H1 (cell line): ENCODE data around the gene RAB25. TPM values are rescaled to one million over a fixed set of nuclear protein-coding genes. Genes with fewer than 3 reads are reported as not detected.

Experiments
- CTCF ChIA-PET: fragments of 300-600 bp; sonication (Branson Sonifier 250); formaldehyde crosslinking; loops from one replicate; lab custom pipeline; 2021; ENCODE audit not compliant: partially characterized antibody; lab: Charles Lee
- POLR2A ChIA-PET: fragments of 300-600 bp; sonication (Branson Sonifier 250); formaldehyde crosslinking; loops from one replicate; lab custom pipeline; 2021; ENCODE audit warnings: inconsistent platforms; ENCODE audit not compliant: partially characterized antibody; lab: Charles Lee
- DNase-seq, 2 experiments: peaks; one replicate each; pipeline versions ENCODE4 v3.0.0 to v3.0.0-alpha.2; 2010 to 2022; ENCODE audit warnings: low spot score in 2 of 2, low read depth in 1 of 2, mixed read lengths in 1 of 2
- FAIRE-seq: peaks from 2 replicates; lab custom pipeline; 2011; peaks lifted over from hg19 to GRCh38; lab: Jason Lieb, UNC
- H2AFZ ChIP-seq: 2 replicates; pipeline ENCODE4 v1.8.1; 2012; ENCODE audit warnings: low read length, inconsistent platforms
- H2AK5ac ChIP-seq: 2 replicates; pipeline ENCODE4 v1.6.1; 2013; ENCODE audit warnings: low read depth, low read length
- H2BK120ac ChIP-seq: replicated peaks from 2 replicates; pipeline ENCODE3; 2013; ENCODE audit warnings: low read depth, low read length, inconsistent platforms
- H2BK12ac ChIP-seq: 2 replicates; pipeline ENCODE4 v1.6.1; 2013; ENCODE audit warnings: low read depth, low read length
- H2BK15ac ChIP-seq: 2 replicates; pipeline ENCODE4 v1.6.1; 2013; ENCODE audit warnings: low read length
- H2BK20ac ChIP-seq: 2 replicates; pipeline ENCODE4 v1.6.1; 2013; ENCODE audit warnings: low read length
- H2BK5ac ChIP-seq: 2 replicates; pipeline ENCODE4 v1.6.1; 2013; ENCODE audit warnings: low read depth, low read length
- H3K14ac ChIP-seq: 2 replicates; pipeline ENCODE4 v1.6.1; 2013; ENCODE audit warnings: inconsistent platforms; ENCODE audit not compliant: insufficient read length
- H3K18ac ChIP-seq: 2 replicates; pipeline ENCODE4 v1.6.1; 2013; ENCODE audit warnings: low read length; ENCODE audit errors: extremely low read depth
- H3K23ac ChIP-seq: 2 replicates; pipeline ENCODE4 v1.6.1; 2013; ENCODE audit warnings: inconsistent platforms; ENCODE audit not compliant: insufficient read length
- H3K23me2 ChIP-seq: 2 replicates; pipeline ENCODE4 v1.6.1; 2013; ENCODE audit warnings: low read depth, low read length
- H3K27ac ChIP-seq: 2 replicates; pipeline ENCODE4 v1.6.1; 2011; ENCODE audit warnings: low read depth, low read length, inconsistent platforms
- H3K27me3 ChIP-seq, 4 experiments: replicated peaks in 1 of 4; 1 replicate in 1 of 4; 2 replicates in 3 of 4; pipeline versions ENCODE4 v1.6.1 to v1.8.1; 2011 to 2013; ENCODE audit warnings: low read length in 3 of 4, mild to moderate bottlenecking in 3 of 4, inconsistent platforms in 2 of 4, mixed read lengths in 2 of 4, moderate library complexity in 1 of 4; ENCODE audit not compliant: control insufficient read depth in 3 of 4, insufficient read depth in 3 of 4; ENCODE audit errors: extremely low read depth in 1 of 4
- H3K36me3 ChIP-seq, 4 experiments: 2 replicates each; pipeline versions ENCODE4 v1.6.1 to v1.8.1; 2011 to 2013; ENCODE audit warnings: mild to moderate bottlenecking in 4 of 4, low read length in 3 of 4, moderate library complexity in 2 of 4, control low read depth in 1 of 4, inconsistent platforms in 1 of 4; ENCODE audit not compliant: insufficient read depth in 4 of 4, control insufficient read depth in 2 of 4
- H3K4ac ChIP-seq: replicated peaks from 2 replicates; pipeline ENCODE3; 2013; ENCODE audit warnings: low read length, low read depth, mixed read lengths, inconsistent platforms; ENCODE audit not compliant: insufficient read length
- H3K4me1 ChIP-seq, 4 experiments: replicated peaks in 1 of 4; 1 replicate in 1 of 4; 2 replicates in 3 of 4; pipeline versions ENCODE4 v1.6.1 to v1.8.1; 2011 to 2013; ENCODE audit warnings: low read length in 3 of 4, inconsistent platforms in 2 of 4, mixed read lengths in 1 of 4; ENCODE audit not compliant: insufficient read depth in 4 of 4, control insufficient read depth in 3 of 4
- H3K4me2 ChIP-seq, 2 experiments: 2 replicates each; pipeline versions ENCODE4 v1.6.1 to v1.8.1; 2011 to 2013; ENCODE audit warnings: low read depth in 2 of 2, low read length in 2 of 2, control low read depth in 1 of 2, inconsistent platforms in 1 of 2, mild to moderate bottlenecking in 1 of 2; ENCODE audit not compliant: insufficient read depth in 1 of 2
- H3K4me3 ChIP-seq, 4 experiments: fragments of 200-600, 300-600 bp in 1 of 4; sonication (generic), shearing (Covaris generic), sonication (Bioruptor Twin) in 1 of 4; 2 replicates each; pipeline versions ENCODE4 v1.5.1 to v1.8.1; 2011 to 2016; ENCODE audit warnings: low read length in 4 of 4, low read depth in 3 of 4, control low read depth in 2 of 4, inconsistent platforms in 2 of 4, mild to moderate bottlenecking in 2 of 4, mixed read lengths in 1 of 4, moderate library complexity in 1 of 4; ENCODE audit not compliant: insufficient read depth in 2 of 4; ENCODE audit errors: extremely low read depth in 1 of 4
- H3K56ac ChIP-seq: replicated peaks from 2 replicates; pipeline ENCODE3; 2013; ENCODE audit warnings: low read depth, mild to moderate bottlenecking, mixed read lengths, low read length, inconsistent platforms; ENCODE audit not compliant: insufficient read length
- H3K79me1 ChIP-seq: 2 replicates; pipeline ENCODE4 v1.6.1; 2013; ENCODE audit warnings: low read depth, low read length, control low read depth
- H3K79me2 ChIP-seq, 2 experiments: 2 replicates each; pipeline versions ENCODE4 v1.6.1 to v1.8.1; 2012 to 2013; ENCODE audit warnings: low read length in 2 of 2, mild to moderate bottlenecking in 2 of 2, inconsistent platforms in 1 of 2; ENCODE audit not compliant: insufficient read depth in 2 of 2, control insufficient read depth in 1 of 2
- H3K9ac ChIP-seq, 4 experiments: replicated peaks in 1 of 4; 1 replicate in 1 of 4; 2 replicates in 3 of 4; pipeline versions ENCODE4 v1.6.1 to v1.8.1; 2011 to 2013; ENCODE audit warnings: low read depth in 3 of 4, low read length in 3 of 4, control low read depth in 2 of 4, mild to moderate bottlenecking in 2 of 4, moderate library complexity in 2 of 4, inconsistent platforms in 1 of 4; ENCODE audit errors: extremely low read depth in 1 of 4
- H3K9me3 ChIP-seq, 2 experiments: 2 replicates each; pipeline versions ENCODE4 v1.6.1 to v1.8.1; 2012 to 2013; ENCODE audit warnings: mild to moderate bottlenecking in 2 of 2, moderate library complexity in 2 of 2, control low read depth in 1 of 2, inconsistent platforms in 1 of 2, low read depth in 1 of 2, low read length in 1 of 2, mixed read lengths in 1 of 2; ENCODE audit not compliant: insufficient read depth in 2 of 2
- H4K20me1 ChIP-seq, 2 experiments: replicated peaks in 1 of 2; 2 replicates each; pipeline versions ENCODE3 to v1.8.1; 2011 to 2013; ENCODE audit warnings: inconsistent platforms in 2 of 2, low read length in 2 of 2, mild to moderate bottlenecking in 1 of 2; ENCODE audit not compliant: insufficient read depth in 2 of 2, control insufficient read depth in 1 of 2
- H4K5ac ChIP-seq: 2 replicates; pipeline ENCODE4 v1.6.1; 2013; ENCODE audit warnings: low read length, low read depth, mixed read lengths, inconsistent platforms; ENCODE audit not compliant: insufficient read length
- H4K8ac ChIP-seq: 2 replicates; pipeline ENCODE4 v1.8.0; 2013; ENCODE audit warnings: mild to moderate bottlenecking, moderate library complexity, low read length, inconsistent platforms; ENCODE audit not compliant: insufficient read depth; ENCODE audit errors: extremely low read depth
- H4K91ac ChIP-seq: replicated peaks from 2 replicates; pipeline ENCODE3; 2013; ENCODE audit warnings: low read length, mixed read lengths, inconsistent platforms; ENCODE audit not compliant: insufficient read length
- CTBP2 ChIP-seq: IDR thresholded peaks from 2 replicates; pipeline ENCODE4 v1.7.0; 2011; ENCODE audit warnings: borderline replicate concordance, mild to moderate bottlenecking, moderate library complexity, mixed read lengths, low read length; ENCODE audit not compliant: insufficient read depth, insufficient read length
- KDM1A ChIP-seq: fragments of 200-600, 300-600 bp; sonication (generic); IDR thresholded peaks from 2 replicates; pipeline ENCODE4 v1.7.1; 2016; ENCODE audit warnings: mild to moderate bottlenecking, low read length, borderline replicate concordance
- KDM5A ChIP-seq: fragments of 200-600 bp; IDR thresholded peaks from 2 replicates; pipeline ENCODE4 v1.7.1; 2012; ENCODE audit warnings: mild to moderate bottlenecking, low read length, inconsistent platforms, mixed read lengths
- RBBP5 ChIP-seq: IDR thresholded peaks from 2 replicates; pipeline ENCODE4 v1.7.1; 2012; ENCODE audit warnings: low read depth, mild to moderate bottlenecking, inconsistent platforms, low read length, moderate library complexity, borderline replicate concordance
- SIN3A ChIP-seq, 2 experiments: IDR thresholded peaks in 1 of 2; conservative IDR thresholded peaks in 1 of 2; 2 replicates each; pipeline ENCODE4 v1.6.1; 2011 to 2012; ENCODE audit warnings: low read length in 2 of 2, improper control_type of control experiment in 1 of 2, low read depth in 1 of 2, mild to moderate bottlenecking in 1 of 2
- SP2 ChIP-seq: IDR thresholded peaks from 2 replicates; pipeline ENCODE4 v1.6.1; 2012; ENCODE audit warnings: mild to moderate bottlenecking, low read length, inconsistent platforms
- ZNF274 ChIP-seq: IDR thresholded peaks from 2 replicates; pipeline ENCODE4 v1.7.0; 2012; ENCODE audit warnings: low read length, borderline replicate concordance; ENCODE audit errors: extremely low read depth
- WGBS, 2 experiments: shearing (Covaris generic) in 1 of 2; methylation state at CpG; one replicate each; pipeline versions ENCODE4 v1.1.6 to v1.1.7; 2013 to 2015; ENCODE audit warnings: low lambda C conversion rate in 2 of 2, mixed read lengths in 2 of 2, inconsistent platforms in 1 of 2, low coverage in 1 of 2, missing lambda C conversion rate in 1 of 2; ENCODE audit not compliant: insufficient replicate concordance in 2 of 2, insufficient coverage in 1 of 2, insufficient read length in 1 of 2; ENCODE audit errors: extremely low coverage in 1 of 2, missing lambda C conversion rate in 1 of 2; 5-methylcytosine and 5-hydroxymethylcytosine counted together
- polyA plus RNA-seq, 7 experiments: library from polyadenylated mRNA; depleted of rRNA in 3 of 7; stranded (reverse) in 5 of 7; unstranded in 2 of 7; fragments of >200 nt in 5 of 7; fragments of 200-250 nt in 2 of 7; gene quantifications; 1 replicate in 5 of 7; 2 replicates in 1 of 7; 4 replicates in 1 of 7; pipeline versions ENCODE4 v1.2.1 to v1.2.3, GENCODE V29; 2011 to 2013; ENCODE audit warnings: missing spikeins in 2 of 7, mixed read lengths in 2 of 7
- total RNA-seq: library from RNA; stranded (reverse); fragmentation: NEBNext Ultra II Directional; extraction: Animal tissue kit (Norgen Biotek cat#: 25700); gene quantifications from 2 replicates; pipeline ENCODE4 v1.2.1, GENCODE V29; 2021
- TF ChIP-seq, protein P1 (sequence below): IDR thresholded peaks from 2 replicates; pipeline ENCODE4 v1.6.1; 2012; ENCODE audit warnings: inconsistent platforms

The RAB25 gene
- total and polyA plus RNA-seq, 2 of the 8 experiments (the other 6 are each of a cell fraction or from before 2014, with no cell fraction given) = 34.8 to 98.2 TPM

DNA sequence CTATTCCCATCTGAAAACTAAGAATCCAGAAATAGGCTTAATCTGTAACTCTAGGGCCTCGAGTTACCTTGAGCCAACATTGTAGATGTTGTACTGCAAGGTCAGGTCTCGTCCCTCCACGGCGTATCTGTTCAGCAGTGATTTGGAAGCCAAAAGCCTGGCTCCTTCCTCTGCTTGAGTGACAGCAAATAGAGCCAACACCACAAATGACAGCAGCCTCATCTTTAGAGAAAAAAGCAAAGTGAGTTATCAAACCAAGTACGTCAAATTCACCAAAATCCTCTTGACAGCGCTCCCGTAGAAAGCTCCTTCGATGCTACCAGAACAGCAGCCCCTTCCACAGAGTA lies 41.0 kb upstream of the RAB25 start:
- no peak overlapping the region for H2BK20ac ChIP-seq
- POLR2A ChIA-PET = interaction anchor here (1.2 to 2.9 kb wide), 5 partner anchors 11 to 47 kb away, joined by 3 to 10 read pairs (median 8); partner anchors contain the start of genes RAB25 and UBQLN4
- no peak overlapping the region for H4K5ac ChIP-seq
- H2AK5ac ChIP-seq = no peak overlapping the region
- H2BK5ac ChIP-seq = no peak overlapping the region
- H3K36me3 ChIP-seq = peaks cover 3 to 27% (median 16%) of the 10 kb centered on the region in 4 experiments; a peak in 6 of 8 replicates
- no peak overlapping the region for H2AFZ ChIP-seq
- H3K23me2 ChIP-seq = peaks cover 5% of the 10 kb centered on the region; the same call in 1 of the 2 replicates
- peaks cover 0 to 3% (median under 1%) of the 10 kb centered on the region in 4 experiments; a peak in 3 of 7 replicates for H3K4me1 ChIP-seq
- H3K9ac ChIP-seq = peak overlapping the region in 3 of 4 experiments; percentile 61 to 76 (median 63); a peak in 4 of 7 replicates
- peak overlapping the region; percentile 99 for H3K4me2 ChIP-seq
- 81% methylated on average over 8 of the region's 8 CpGs; no CpG with 5 or more reads in 1 of the 2 experiments for WGBS, 2 experiments
- TF ChIP-seq SP2 = no peak
- no peak for TF ChIP-seq RBBP5
- TF ChIP-seq, protein P1, sequence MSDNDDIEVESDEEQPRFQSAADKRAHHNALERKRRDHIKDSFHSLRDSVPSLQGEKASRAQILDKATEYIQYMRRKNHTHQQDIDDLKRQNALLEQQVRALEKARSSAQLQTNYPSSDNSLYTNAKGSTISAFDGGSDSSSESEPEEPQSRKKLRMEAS = no peak
- no peak for TF ChIP-seq KDM5A
- no peak for TF ChIP-seq CTBP2
- TF ChIP-seq ZNF274 = no peak
- TF ChIP-seq KDM1A = no peak
- no peak for TF ChIP-seq SIN3A (conservative IDR thresholded peaks at IDR 0.05 in 1 of 2, IDR thresholded peaks at IDR 0.05 in 1 of 2; ENCODE audit: low read depth in 1 of 2, low read length in 2 of 2)
- TF ChIP-seq, all 59 proteins: peak for 0
- H4K20me1 ChIP-seq = peaks cover 0 to 2% of the 10 kb centered on the region in 2 experiments
- no peak overlapping the region for H4K91ac ChIP-seq
- CTCF ChIA-PET = interaction anchor here (0.9 to 8.9 kb wide), 10 partner anchors 9 to 111 kb away, joined by 3 to 77 read pairs (median 6); partner anchors contain the start of genes ARHGEF2 and UBQLN4
- H2BK15ac ChIP-seq = no peak overlapping the region
- H3K14ac ChIP-seq = no peak overlapping the region
- peaks cover 5 to 15% of the 10 kb centered on the region in 2 experiments for H3K79me2 ChIP-seq
- H3K4ac ChIP-seq = no peak overlapping the region
- H3K56ac ChIP-seq = no peak overlapping the region
- no peak overlapping the region for H3K18ac ChIP-seq
- no peak for DNase-seq
- no peak overlapping the region for H3K27ac ChIP-seq
- H4K8ac ChIP-seq = no peak overlapping the region
- no peaks in the 10 kb centered on the region for H3K9me3 ChIP-seq
- no peak overlapping the region for H2BK12ac ChIP-seq
- FAIRE-seq = no peak
- no peak overlapping the region for H2BK120ac ChIP-seq
- H3K4me3 ChIP-seq = peak overlapping the region; percentile 92 to 97 (median 94)
- H3K27me3 ChIP-seq = peaks cover 0 to 4% (median under 1%) of the 10 kb centered on the region in 4 experiments; a peak in 1 of 7 replicates
- no peak overlapping the region for H3K23ac ChIP-seq
- H3K79me1 ChIP-seq = 0 out of 2 replicates have a peak, but pooled peaks cover 5% of the 10 kb centered on the region
